WI38 (cell line): ENCODE data around the gene ELP5.

ENCODE experiments used
- H3K4me3 ChIP-seq: 2 replicates; pipeline ENCODE4 v1.5.1; 2011; ENCODE audit warnings: low read depth, mild to moderate bottlenecking, control low read depth, low read length
- TF ChIP-seq, protein P1 (sequence below): IDR thresholded peaks from 2 replicates; pipeline ENCODE4 v1.5.1; 2012; ENCODE audit warnings: low read depth, mild to moderate bottlenecking, control low read depth, low read length

Gene ELP5

DNA sequence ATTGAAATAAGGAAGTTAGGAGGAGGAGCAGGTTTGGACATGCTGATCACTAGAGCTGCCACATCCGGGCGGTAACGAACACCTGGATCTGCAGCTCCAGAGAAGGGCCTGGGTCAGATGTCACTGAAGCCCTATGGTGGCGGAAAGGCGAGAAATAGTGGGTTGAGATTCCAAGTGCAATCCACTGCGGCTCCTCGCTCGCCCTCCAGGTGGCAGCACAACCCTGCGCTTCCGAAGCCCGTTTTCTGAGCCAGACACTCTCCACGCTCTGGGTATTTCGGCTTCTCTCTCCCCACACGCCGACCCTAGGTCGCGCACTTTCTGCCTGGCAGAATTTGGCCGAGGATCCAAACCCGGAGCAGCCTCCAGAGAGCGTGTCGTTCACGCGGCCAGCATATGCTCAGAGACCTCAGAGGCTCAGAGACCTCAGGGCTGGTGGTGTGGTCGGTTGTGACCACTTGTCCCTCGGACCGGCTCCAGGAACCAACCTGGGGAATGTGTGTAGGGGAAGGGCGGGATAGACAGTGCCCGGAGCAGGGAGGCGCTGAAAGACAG is 28.6 kb downstream of the ELP5 start:
- TF ChIP-seq, protein P1, sequence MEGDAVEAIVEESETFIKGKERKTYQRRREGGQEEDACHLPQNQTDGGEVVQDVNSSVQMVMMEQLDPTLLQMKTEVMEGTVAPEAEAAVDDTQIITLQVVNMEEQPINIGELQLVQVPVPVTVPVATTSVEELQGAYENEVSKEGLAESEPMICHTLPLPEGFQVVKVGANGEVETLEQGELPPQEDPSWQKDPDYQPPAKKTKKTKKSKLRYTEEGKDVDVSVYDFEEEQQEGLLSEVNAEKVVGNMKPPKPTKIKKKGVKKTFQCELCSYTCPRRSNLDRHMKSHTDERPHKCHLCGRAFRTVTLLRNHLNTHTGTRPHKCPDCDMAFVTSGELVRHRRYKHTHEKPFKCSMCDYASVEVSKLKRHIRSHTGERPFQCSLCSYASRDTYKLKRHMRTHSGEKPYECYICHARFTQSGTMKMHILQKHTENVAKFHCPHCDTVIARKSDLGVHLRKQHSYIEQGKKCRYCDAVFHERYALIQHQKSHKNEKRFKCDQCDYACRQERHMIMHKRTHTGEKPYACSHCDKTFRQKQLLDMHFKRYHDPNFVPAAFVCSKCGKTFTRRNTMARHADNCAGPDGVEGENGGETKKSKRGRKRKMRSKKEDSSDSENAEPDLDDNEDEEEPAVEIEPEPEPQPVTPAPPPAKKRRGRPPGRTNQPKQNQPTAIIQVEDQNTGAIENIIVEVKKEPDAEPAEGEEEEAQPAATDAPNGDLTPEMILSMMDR, result peak; percentile 93
- H3K4me3 ChIP-seq, result peak overlapping the region; percentile 54

DNA sequence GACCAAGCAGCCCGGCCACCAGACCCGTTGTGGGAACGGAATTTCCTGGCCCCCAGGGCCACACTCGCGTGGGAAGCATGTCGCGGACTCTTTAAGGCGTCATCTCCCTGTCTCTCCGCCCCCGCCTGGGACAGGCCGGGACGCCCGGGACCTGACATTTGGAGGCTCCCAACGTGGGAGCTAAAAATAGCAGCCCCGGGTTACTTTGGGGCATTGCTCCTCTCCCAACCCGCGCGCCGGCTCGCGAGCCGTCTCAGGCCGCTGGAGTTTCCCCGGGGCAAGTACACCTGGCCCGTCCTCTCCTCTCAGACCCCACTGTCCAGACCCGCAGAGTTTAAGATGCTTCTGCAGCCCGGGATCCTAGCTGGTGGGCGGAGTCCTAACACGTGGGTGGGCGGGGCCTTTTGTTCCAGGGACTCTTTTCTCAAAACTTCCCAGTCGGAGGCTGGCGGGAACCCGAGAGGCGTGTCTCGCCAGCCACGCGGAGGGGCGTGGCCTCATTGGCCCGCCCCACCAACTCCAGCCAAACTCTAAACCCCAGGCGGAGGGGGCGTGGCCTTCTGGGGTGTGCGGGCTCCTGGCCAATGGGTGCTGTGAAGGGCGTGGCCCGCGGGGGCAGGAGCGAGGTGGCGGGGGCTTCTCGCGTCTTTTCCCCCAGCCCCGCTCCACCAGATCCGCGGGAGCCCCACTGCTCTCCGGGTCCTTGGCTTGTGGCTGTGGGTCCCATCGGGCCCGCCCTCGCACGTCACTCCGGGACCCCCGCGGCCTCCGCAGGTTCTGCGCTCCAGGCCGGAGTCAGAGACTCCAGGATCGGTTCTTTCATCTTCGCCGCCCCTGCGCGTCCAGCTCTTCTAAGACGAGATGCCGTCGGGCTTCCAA is 29.3 kb downstream of the ELP5 start, which contains the start of gene SLC2A4:
Gene SLC2A4 (plus strand): TSS at position 645 of the 879 bp plus-strand sequence. CDS start 217 bp downstream, at position 862.
- TF ChIP-seq, protein P1, result no peak
- peak within 1 kb of the TSS; percentile 54 for H3K4me3 ChIP-seq

DNA sequence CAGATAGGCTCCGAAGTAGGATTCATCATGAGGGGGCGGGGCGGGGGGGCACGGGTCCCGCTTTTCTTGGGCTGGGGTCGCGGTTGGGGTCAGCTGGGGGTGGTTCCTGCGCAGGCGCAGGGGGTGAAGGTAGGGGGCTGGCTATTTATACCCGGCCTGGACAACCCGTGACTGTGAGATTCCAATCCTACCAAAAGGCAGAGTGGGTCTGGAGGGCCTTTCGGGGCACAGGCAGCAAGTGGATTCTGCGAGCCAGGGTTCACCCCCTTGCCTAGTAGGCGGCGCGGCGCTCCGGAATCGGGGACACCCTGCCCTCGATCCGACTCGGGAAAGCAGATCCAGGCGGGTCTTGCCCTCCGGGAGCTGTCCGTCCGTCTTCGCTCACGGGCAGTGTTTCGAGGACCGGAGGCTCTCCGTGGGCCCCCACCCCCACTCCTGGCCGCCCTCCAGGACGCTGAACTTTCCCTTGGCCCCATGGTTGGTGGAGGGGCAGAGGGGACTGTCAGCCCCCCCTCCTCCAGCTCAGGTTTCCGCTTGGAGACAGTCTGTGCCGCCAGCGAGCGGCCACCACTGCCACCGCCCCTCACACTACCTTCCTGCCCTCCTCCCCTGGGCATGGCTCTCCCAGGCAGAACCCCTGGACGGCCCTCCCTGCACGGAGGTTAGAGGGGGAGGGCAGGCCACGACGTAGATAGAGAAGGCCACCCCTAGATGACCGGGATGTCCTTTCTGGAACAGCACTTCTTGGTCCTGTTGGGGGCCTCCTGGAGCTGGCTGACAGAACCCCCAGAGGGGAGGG is 30.1 kb downstream of the ELP5 start:
- H3K4me3 ChIP-seq, result peak overlapping the region; percentile 54
- TF ChIP-seq, protein P1, result no peak

DNA sequence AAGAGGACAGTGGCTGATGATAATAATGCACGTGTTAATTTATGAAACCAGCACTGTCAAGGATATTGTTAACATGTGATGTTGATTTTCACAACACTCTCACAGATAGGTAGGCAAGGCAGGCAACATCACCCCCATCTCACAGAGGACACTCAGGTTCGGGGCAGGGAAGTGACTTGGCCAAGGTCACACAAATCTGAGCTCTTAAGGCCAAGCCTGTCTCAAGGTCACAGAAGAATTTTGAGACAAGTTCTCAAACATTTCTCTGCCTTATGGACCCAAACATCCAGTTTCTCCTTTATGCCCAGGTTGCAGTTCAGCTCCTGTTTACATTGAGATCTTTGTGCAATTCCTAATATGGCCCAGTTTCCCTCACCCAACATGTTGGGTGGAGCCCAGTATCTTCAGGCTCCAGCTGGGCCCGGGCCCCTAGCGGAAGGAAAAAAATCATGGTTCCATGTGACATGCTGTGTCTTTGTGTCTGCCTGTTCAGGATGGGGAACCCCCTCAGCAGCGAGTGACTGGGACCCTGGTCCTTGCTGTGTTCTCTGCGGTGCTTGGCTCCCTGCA is 30.8 kb downstream of the ELP5 start:
- TF ChIP-seq, protein P1, result no peak
- no peak overlapping the region for H3K4me3 ChIP-seq

DNA sequence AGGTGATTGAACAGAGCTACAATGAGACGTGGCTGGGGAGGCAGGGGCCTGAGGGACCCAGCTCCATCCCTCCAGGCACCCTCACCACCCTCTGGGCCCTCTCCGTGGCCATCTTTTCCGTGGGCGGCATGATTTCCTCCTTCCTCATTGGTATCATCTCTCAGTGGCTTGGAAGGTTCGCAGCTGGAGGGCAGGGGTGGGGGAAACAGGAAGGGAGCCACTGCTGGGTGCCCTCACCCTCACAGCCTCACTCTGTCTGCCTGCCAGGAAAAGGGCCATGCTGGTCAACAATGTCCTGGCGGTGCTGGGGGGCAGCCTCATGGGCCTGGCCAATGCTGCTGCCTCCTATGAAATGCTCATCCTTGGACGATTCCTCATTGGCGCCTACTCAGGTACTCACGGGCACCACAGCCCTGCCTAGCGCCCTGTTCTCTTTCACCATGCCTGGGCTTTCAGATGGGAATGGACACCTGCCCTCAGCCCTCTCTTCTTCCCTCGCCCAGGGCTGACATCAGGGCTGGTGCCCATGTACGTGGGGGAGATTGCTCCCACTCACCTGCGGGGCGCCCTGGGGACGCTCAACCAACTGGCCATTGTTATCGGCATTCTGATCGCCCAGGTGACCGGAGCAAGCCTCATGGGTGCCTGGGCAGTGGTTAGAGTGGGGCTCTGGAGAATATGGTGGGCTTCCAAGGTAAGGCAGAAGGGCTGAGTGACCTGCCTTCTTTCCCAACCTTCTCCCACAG is 31.6 kb downstream of the ELP5 start:
- TF ChIP-seq, protein P1, result no peak
- H3K4me3 ChIP-seq, result no peak overlapping the region

DNA sequence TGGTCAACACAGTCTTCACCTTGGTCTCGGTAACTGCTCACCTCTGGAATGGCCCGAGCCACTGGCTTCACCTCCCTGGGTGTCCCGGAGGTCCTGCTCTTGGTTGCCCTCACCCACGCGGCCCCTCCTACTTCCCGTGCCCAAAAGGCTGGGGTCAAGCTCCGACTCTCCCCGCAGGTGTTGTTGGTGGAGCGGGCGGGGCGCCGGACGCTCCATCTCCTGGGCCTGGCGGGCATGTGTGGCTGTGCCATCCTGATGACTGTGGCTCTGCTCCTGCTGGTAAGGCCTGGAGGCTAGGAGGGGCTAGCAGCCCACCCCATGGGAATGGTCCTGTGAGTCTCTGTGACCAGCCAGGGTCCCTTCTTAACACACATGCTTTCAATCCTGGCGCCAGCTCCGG is 32.9 kb downstream of the ELP5 start:
- H3K4me3 ChIP-seq, result no peak overlapping the region
- TF ChIP-seq, protein P1, result no peak
